PC-3 (cell line): ENCODE measurements around the gene EMD. TPM values are rescaled to one million over a fixed set of nuclear protein-coding genes. Genes with fewer than 3 reads are reported as not detected.
"Not testable (repeated sequence)": the region's sequence is repeated elsewhere in the genome, so short reads cannot be mapped to it uniquely, and the experiment has no call there.

ENCODE experiments used
- ATAC-seq: fragments of 200-7000 bp; cut with Tn5 transposase; 2 replicates; pipeline ENCODE4 v1.9.1; 2020; ENCODE audit warnings: mild to moderate bottlenecking, moderate library complexity
- BruUV-seq: library from RNA; stranded (reverse); fragments of 400-500 nt; replicated peaks from 2 replicates; lab custom pipeline; 2021; lab: Mats Ljungman, UMichigan
- CTCF ChIA-PET: fragments of 300-600 bp; sonication (Branson Sonifier 250); formaldehyde crosslinking; loops from one replicate; lab custom pipeline; 2022; ENCODE audit warnings: antibody characterized with exemption; lab: Charles Lee
- POLR2A ChIA-PET: fragments of 300-600 bp; sonication (Branson Sonifier 250); formaldehyde crosslinking; loops from one replicate; lab custom pipeline; 2022; ENCODE audit warnings: antibody characterized with exemption; ENCODE audit not compliant: unreplicated experiment; lab: Charles Lee
- DNase-seq: peaks from one replicate; pipeline ENCODE4 v3.0.0-alpha.2; 2015
- H2AFZ ChIP-seq: fragments of 300-600 bp; sonication (generic); 2 replicates; pipeline ENCODE4 v1.6.0; 2016; ENCODE audit warnings: antibody characterized with exemption, low read length
- H3F3A ChIP-seq: fragments of 300-600 bp; sonication (generic); one replicate; pipeline ENCODE4 v1.6.0; 2017; ENCODE audit warnings: antibody characterized with exemption, low read length, control low read depth, mild to moderate bottlenecking; ENCODE audit not compliant: unreplicated experiment
- H3K27ac ChIP-seq: fragments of 300-600 bp; sonication (generic); 2 replicates; pipeline ENCODE4 v1.5.1; 2016; ENCODE audit warnings: mild to moderate bottlenecking, low read length
- H3K27me3 ChIP-seq: fragments of 300-600 bp; sonication (generic); 2 replicates; pipeline ENCODE4 v1.6.1; 2016; ENCODE audit warnings: low read length, mixed read lengths
- H3K36me3 ChIP-seq: fragments of 300-600 bp; sonication (generic); 2 replicates; pipeline ENCODE4 v1.6.1; 2016; ENCODE audit warnings: low read depth, mixed run types, low read length, mixed read lengths
- H3K4me1 ChIP-seq: fragments of 300-600 bp; sonication (generic); 2 replicates; pipeline ENCODE4 v1.5.1; 2016; ENCODE audit warnings: low read length; ENCODE audit not compliant: insufficient read depth
- H3K4me2 ChIP-seq: fragments of 300-600 bp; sonication (generic); 2 replicates; pipeline ENCODE4 v1.6.0; 2016; ENCODE audit warnings: low read length
- H3K4me3 ChIP-seq: fragments of 300-600 bp; sonication (generic); 2 replicates; pipeline ENCODE4 v1.5.1; 2016; ENCODE audit warnings: mild to moderate bottlenecking, low read length, mixed read lengths
- H3K79me2 ChIP-seq: fragments of 300-600 bp; sonication (generic); 2 replicates; pipeline ENCODE4 v1.6.1; 2017; ENCODE audit warnings: low read length, mixed read lengths
- H3K9ac ChIP-seq: fragments of 300-600 bp; sonication (generic); 2 replicates; pipeline ENCODE4 v1.6.0; 2016; ENCODE audit warnings: mild to moderate bottlenecking, low read length
- H3K9me2 ChIP-seq: fragments of 300-600 bp; sonication (generic); replicated peaks from 2 replicates; pipeline ENCODE4 v1.6.1; 2016; ENCODE audit warnings: mixed run types, low read length, mixed read lengths
- H3K9me3 ChIP-seq: fragments of 300-600 bp; sonication (generic); 2 replicates; pipeline ENCODE4 v1.6.1; 2016; ENCODE audit warnings: low read length, mixed read lengths
- H4K20me1 ChIP-seq: fragments of 300-600 bp; sonication (generic); 2 replicates; pipeline ENCODE4 v1.6.1; 2016; ENCODE audit warnings: low read length, mixed read lengths
- EZH2 ChIP-seq: fragments of 300-600 bp; sonication (generic); IDR thresholded peaks from one replicate; pipeline ENCODE4 v1.6.1; 2017; ENCODE audit warnings: antibody characterized with exemption, mild to moderate bottlenecking, low read length; ENCODE audit not compliant: unreplicated experiment
- EZH2phosphoT487 ChIP-seq: fragments of 300-600 bp; sonication (generic); IDR thresholded peaks from 2 replicates; pipeline ENCODE4 v1.6.1; 2018; ENCODE audit warnings: mild to moderate bottlenecking, antibody characterized with exemption, low read length, borderline replicate concordance
- intact Hi-C: fragments of 100-400 bp; cut with micrococcal nuclease; formaldehyde crosslinking; loops from 2 replicates; pipeline ENCODE4 v1.9.0; 2023
- total RNA-seq: library from RNA; depleted of rRNA; stranded (reverse); fragments of >200 nt; gene quantifications from 2 replicates; pipeline ENCODE4 v1.2.3, GENCODE V29; 2014
- TF ChIP-seq, protein P1 (sequence below): fragments of 300-600 bp; sonication (generic); conservative IDR thresholded peaks from 2 replicates; pipeline ENCODE4 v1.5.1; 2017; ENCODE audit warnings: antibody characterized with exemption, low read depth, mild to moderate bottlenecking, low read length

The EMD gene
- total RNA-seq, 1 experiment from 2014 or later: 46.8 TPM

DNA sequence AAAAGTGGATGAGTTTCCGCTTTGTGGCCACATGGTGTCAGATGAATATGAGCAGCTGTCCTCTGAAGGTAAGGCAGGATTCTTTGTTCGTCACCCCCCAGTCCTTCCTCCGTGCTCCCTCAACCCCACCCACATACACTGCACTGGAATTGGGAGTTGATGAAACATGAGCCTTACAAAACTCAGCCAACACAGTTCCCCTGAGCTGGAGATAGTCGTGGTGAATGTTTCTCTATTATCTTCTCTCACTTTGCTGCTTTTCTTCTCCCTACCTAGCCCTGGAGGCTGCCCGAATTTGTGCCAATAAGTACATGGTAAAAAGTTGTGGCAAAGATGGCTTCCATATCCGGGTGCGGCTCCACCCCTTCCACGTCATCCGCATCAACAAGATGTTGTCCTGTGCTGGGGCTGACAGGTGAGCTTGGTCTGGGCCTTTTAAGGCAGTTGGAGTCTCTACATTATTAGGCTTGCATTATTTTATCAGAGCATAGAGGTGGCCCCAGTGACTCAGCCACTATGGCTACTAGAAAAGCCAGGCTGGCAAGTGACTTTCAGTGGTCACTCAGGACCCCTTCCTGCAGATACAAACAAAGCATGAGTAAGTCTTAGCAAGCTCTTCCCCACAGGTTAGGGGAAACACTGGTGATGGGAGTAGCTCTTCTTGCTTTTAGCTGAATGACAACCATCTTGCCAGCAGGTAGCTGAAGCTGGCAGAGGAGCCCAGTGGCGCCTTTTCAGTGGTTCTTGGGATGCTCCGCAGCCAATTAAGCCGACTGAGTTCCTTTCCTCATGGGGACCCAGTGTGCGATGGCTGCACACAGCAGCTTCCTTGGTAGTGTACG, 20.7 kb downstream of the EMD start:
- Histone ChIP-seq H3K27ac (peak overlapping the region; percentile 98), H3K4me2 (peak overlapping the region; percentile 97), H3K9me2 (no peaks in the 10 kb centered on the region), H3K9me3 (no peaks in the 10 kb centered on the region), H3K36me3 (peaks cover 25% of the 10 kb centered on the region), H2AFZ (no peak overlapping the region), H3K4me3 (peak overlapping the region; percentile 90), H3F3A (peaks cover 22% of the 10 kb centered on the region), H3K9ac (peak overlapping the region; percentile 99), H4K20me1 (peaks cover 24% of the 10 kb centered on the region), H3K27me3 (no peaks in the 10 kb centered on the region), H3K79me2 (peaks cover 32% of the 10 kb centered on the region), H3K4me1 (peaks cover 12% of the 10 kb centered on the region; the same call in 1 of the 2 replicates)
- intact Hi-C loops: loop anchor here (10.0 kb wide), 1 partner anchor 55 kb away; the partner anchor contains the start of gene PLXNA3
- TF ChIP-seq, protein P1, sequence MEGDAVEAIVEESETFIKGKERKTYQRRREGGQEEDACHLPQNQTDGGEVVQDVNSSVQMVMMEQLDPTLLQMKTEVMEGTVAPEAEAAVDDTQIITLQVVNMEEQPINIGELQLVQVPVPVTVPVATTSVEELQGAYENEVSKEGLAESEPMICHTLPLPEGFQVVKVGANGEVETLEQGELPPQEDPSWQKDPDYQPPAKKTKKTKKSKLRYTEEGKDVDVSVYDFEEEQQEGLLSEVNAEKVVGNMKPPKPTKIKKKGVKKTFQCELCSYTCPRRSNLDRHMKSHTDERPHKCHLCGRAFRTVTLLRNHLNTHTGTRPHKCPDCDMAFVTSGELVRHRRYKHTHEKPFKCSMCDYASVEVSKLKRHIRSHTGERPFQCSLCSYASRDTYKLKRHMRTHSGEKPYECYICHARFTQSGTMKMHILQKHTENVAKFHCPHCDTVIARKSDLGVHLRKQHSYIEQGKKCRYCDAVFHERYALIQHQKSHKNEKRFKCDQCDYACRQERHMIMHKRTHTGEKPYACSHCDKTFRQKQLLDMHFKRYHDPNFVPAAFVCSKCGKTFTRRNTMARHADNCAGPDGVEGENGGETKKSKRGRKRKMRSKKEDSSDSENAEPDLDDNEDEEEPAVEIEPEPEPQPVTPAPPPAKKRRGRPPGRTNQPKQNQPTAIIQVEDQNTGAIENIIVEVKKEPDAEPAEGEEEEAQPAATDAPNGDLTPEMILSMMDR: no peak
- TF ChIP-seq EZH2phosphoT487 (no peak), EZH2 (no peak)
- no peak for DNase-seq
- ChIA-PET CTCF (no interaction called here), POLR2A (no interaction called here)
- no TSS peak for BruUV-seq
- no peak for ATAC-seq

GRCh38 chrX:154400369-154400817, 21.3 kb downstream of the EMD start:
- Histone ChIP-seq H3K79me2 (peaks cover 32% of the 10 kb centered on the region), H3K4me2 (peak overlapping the region; percentile 97), H3K4me3 (peak overlapping the region; percentile 90), H3F3A (peaks cover 22% of the 10 kb centered on the region), H4K20me1 (peaks cover 24% of the 10 kb centered on the region), H3K36me3 (peaks cover 25% of the 10 kb centered on the region), H3K4me1 (peaks cover 12% of the 10 kb centered on the region; the same call in 1 of the 2 replicates)
- CTCF ChIA-PET, H3K9me3 ChIP-seq, H3K27ac ChIP-seq, H3K27me3 ChIP-seq, ATAC-seq, POLR2A ChIA-PET, intact Hi-C loops, BruUV-seq, H2AFZ ChIP-seq, H3K9ac ChIP-seq, DNase-seq, H3K9me2 ChIP-seq: not testable (repeated sequence)

- H3K36me3 ChIP-seq: peaks cover 25% of the 10 kb centered on the region
- TF ChIP-seq, protein P1: no peak
- TF ChIP-seq EZH2: no peak
- TF ChIP-seq EZH2phosphoT487: no peak
- 0 out of 2 replicates have a peak overlapping the region, but pooled peaks have one; percentile 4 for H3K4me2 ChIP-seq
- intact Hi-C loops: no loop called here
- H2AFZ ChIP-seq: no peak overlapping the region
- no peak overlapping the region for H3K9ac ChIP-seq
- H3K4me3 ChIP-seq: no peak overlapping the region
- peaks cover 22% of the 10 kb centered on the region for H3F3A ChIP-seq
- peak; percentile 30 for DNase-seq
- CTCF ChIA-PET: no interaction called here
- H3K9me3 ChIP-seq: no peaks in the 10 kb centered on the region
- H3K27ac ChIP-seq: no peak overlapping the region
- H3K27me3 ChIP-seq: no peaks in the 10 kb centered on the region
- POLR2A ChIA-PET: no interaction called here
- ATAC-seq: peak; percentile 0; the same call in 1 of the 2 replicates
- peaks cover 24% of the 10 kb centered on the region for H4K20me1 ChIP-seq
- peaks cover 12% of the 10 kb centered on the region; the same call in 1 of the 2 replicates for H3K4me1 ChIP-seq
- no peaks in the 10 kb centered on the region for H3K9me2 ChIP-seq
- BruUV-seq: no TSS peak
- peaks cover 32% of the 10 kb centered on the region for H3K79me2 ChIP-seq
These were observed 22.1 kb downstream of the EMD start for GRCh38 chrX:154401045-154401799.
